ENCODE measurements around the gene AXL.
"Not testable (repeated sequence)": the region's sequence is repeated elsewhere in the genome, so short reads cannot be mapped to it uniquely, and the experiment has no call there.

AXL gene

GRCh38 chr19:41276231-41276630 is 57.2 kb downstream of the AXL start:
- no peak for DNase-seq (ENCODE audit: low spot score)

DNA sequence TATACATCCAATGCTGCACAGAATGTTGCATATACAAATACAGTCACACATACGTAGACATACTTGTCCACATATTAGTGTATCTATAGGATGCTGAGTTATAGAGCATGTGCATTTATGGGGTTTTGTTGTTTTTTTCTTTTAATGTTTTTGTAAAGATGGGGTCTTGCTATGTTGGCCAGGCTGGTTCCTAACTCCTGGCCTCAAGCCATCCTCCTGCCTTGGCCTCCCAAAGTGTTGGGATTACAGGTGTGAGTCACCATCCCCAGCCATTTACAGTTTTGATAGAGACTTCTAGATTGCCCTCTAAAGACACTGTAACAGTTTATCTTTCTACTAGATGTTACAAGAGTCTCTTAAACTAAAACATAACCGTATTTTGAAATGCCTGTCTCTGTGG is 59.5 kb downstream of the AXL start:
- no peak for DNase-seq (ENCODE audit: low spot score)

GRCh38 chr19:41288673-41289530 is 69.9 kb downstream of the AXL start:
- no peak for DNase-seq (ENCODE audit: low spot score)

- DNase-seq (ENCODE audit: low spot score) = not testable (repeated sequence)
Measured at GRCh38 chr19:41289814-41290213, 70.8 kb downstream of the AXL start.

GRCh38 chr19:41294393-41294792 is 75.4 kb downstream of the AXL start:
- DNase-seq (ENCODE audit: low spot score) = no peak

DNA sequence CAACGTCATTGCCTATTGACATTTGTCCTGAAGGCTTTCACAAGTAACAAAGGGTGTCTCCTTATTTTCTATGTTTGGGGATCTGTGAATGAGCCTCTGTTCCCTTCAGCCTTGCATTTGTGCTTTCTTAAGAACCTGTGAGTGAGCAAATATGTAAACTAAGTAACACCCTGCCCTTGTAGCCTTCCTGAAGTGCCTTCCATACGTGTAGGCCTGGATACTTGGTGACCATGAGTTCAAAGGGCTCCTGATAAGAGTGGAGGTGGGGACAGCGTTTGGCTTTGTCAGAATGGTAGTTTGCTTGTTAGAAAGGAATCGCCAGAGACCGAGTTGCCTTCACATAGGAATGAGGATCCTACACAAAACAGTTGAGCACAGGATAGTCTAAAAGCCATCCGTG is 76.5 kb downstream of the AXL start:
- no peak for DNase-seq (ENCODE audit: low spot score)

DNA sequence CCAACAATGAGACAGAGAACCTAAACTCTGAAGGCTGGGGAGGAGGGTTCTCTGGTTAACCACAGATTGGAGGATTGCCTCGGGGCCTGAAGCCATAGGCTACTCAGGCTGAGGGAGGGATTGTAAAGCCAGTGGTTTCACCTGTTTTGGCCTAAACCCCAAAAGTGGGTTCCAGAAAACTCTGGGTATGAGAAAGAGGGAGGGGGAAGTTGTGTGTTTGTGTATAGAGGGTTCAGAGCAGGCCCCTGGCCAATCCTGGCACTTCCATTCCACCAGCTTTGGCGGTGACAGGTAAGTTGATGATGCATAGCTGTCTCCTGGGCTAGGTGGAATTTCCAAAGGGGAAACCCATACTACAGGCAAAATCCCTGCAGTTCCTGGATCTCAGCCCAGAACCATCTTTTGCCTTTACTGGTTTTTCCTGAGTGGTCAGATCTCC is 77.4 kb downstream of the AXL start:
- DNase-seq (ENCODE audit: low spot score) = no peak

- DNase-seq (ENCODE audit: low spot score) = no peak
Measured at GRCh38 chr19:41297628-41298347, 78.8 kb downstream of the AXL start.

DNA sequence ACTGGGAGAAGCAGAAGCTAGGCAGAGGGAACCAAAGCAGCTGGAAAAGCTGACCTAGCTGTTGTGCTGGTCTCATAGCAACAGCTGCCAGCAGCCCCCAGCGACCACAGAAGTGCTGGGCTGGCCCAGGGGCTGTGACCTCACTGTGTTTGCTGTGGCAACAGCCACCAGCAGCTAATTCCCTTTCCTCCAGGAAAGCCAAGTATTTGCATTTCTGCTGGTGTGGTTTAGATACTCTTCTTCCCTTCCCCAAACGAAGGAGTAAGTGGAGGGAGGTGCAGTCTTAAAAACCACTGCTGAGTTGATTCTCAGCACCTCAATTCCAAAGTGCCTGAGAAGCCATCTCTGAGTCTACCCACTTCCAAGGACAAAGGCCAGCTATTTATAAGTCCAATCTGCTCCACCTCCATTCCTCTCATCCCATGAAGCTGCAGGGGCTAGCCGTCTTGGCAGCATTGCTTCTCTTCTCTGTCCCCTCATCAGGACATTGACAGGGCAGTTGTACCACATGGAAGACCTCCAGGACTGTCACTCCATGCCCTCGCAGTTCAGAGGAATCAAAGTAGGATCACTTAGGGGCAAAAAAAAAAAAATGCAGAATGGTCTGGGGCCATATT is 79.4 kb downstream of the AXL start:
- DNase-seq (ENCODE audit: low spot score) = no peak

DNA sequence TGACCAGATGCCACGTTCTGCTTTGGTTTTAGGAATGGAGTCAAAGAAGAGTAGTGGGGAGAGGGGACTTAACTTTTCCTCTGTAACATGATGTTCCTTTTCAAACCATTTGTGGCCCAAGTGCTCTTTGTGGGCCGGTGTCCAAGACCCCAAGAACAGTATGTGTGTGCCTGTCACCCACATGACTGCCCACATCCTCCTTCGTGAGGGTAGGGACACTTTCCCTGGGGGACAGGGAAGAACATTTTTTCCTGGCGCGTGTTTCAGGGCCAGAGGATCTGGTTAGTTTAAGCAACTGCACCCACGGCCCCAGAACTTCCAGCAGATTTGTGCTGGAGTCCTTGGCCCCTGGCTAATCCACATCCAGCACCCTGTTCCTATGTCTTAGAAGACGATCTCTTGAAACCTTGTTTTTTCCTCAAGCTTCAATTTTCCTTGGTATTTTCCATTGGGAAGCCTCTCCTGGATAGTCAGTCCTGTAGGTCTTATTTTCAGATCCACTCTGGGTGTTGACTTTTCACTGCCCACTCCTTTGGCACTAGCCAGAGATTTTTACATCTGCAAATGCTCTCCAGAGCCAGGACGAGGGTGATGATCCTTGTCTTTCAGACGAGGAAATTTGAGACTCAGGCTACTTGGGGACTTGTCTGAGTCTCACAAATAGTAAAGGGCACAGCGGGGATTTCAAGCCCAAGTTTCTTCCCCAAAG is 80.2 kb downstream of the AXL start:
- no peak for DNase-seq (ENCODE audit: low spot score)

GRCh38 chr19:41299755-41300089 is 80.7 kb downstream of the AXL start:
- no peak for DNase-seq (ENCODE audit: low spot score)

DNA sequence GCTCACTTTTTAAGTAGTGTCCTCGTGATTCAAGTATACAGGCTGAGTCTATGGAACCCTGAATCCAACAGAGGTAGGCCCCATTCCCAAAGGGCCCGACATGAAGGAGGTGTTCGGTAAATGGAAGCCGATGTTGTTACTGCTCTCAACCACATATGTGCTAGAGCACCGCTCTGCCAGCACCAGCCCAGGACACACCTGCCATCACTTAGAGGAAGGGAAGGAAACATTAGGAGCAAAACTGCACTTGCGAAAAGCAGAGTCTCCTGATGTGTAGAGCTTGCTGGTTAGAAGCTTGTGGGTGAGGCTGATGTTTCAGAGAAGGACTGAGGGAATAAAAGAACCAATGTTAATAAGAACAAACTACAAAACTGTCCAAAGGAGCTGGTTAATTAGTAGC is 81.5 kb downstream of the AXL start:
- DNase-seq (ENCODE audit: low spot score) = no peak

DNA sequence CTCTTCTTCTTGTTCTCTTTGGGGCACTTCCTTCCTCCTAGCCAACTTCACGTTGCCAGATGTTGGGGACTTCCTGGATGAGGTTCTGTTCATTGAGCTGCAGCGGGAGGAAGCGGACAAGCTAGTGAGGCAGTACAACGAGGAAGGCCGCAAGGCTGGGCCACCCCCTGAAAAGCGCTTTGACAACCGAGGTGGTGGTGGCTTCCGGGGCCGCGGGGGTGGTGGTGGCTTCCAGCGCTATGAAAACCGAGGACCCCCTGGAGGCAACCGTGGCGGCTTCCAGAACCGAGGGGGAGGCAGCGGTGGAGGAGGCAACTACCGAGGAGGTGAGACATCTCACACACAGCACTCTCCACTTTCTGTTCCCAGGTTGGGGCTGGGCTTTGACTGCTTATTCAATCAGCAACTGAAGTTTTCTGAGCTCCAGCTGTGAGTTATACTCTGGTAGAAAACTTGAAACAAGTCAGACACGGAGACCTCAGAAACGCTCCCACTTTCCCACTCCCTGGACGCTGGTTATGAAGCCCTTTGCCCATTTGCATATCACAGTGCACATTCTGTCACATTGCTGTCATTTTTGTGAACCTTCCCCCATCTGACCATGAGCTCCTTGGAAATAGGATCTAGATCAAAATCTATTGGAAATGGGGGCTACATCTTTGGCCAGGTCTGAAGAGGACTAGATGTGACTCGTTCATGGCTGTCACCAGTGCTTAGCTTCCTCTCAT is 83.8 kb downstream of the AXL start:
- DNase-seq (ENCODE audit: low spot score) = peak; percentile 76

DNA sequence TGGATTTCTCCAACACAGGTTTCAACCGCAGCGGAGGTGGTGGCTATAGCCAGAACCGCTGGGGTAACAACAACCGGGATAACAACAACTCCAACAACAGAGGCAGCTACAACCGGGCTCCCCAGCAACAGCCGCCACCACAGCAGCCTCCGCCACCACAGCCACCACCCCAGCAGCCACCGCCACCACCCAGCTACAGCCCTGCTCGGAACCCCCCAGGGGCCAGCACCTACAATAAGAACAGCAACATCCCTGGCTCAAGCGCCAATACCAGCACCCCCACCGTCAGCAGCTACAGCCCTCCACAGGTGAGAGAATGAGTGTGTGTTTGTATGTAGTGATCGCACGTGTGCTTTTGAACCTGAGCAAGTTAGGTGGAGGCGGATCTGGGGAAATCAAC is 84.9 kb downstream of the AXL start:
- DNase-seq (ENCODE audit: low spot score) = no peak

- DNase-seq (ENCODE audit: low spot score) = no peak
Measured at GRCh38 chr19:41304706-41305483, 85.9 kb downstream of the AXL start.

DNA sequence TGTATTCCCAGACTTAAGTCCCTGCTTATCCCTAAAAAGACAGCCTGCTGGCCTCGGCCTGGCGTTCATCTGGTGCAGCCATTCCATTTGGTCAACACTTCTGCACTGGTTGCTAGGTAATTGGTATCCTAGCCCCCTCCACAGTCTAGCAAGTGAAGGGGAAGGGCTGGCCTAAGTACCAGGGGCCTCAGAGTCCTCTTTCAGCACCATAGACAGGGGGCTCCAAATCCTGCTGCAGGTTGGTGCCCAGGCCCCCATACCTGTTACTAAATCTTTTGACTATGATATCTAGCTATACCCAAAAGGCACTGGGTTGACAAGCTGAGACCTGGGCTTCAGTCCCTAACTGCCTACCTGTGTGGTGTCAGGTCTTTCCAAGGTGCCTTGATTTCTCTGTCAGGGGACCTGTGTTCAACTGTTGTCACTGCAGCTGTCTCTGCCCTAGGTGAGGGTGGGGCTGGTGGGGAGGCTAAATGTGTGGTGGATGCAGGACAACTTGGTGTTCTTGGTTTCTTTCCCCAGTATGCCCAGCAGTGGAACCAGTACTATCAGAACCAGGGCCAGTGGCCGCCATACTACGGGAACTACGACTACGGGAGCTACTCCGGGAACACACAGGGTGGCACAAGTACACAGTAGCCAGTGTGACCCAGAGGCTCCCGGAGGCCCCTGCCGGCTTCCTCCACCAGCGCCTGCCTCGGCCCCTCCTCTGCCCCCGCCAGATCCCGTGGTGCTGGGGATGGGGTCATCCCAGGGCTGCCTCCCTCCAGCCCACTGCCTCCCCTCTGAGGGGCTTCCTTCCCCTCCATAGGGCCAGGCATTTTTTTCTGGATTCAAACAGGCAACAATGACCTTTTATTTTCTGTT is 87.1 kb downstream of the AXL start:
- no peak for DNase-seq (ENCODE audit: low spot score)

DNA sequence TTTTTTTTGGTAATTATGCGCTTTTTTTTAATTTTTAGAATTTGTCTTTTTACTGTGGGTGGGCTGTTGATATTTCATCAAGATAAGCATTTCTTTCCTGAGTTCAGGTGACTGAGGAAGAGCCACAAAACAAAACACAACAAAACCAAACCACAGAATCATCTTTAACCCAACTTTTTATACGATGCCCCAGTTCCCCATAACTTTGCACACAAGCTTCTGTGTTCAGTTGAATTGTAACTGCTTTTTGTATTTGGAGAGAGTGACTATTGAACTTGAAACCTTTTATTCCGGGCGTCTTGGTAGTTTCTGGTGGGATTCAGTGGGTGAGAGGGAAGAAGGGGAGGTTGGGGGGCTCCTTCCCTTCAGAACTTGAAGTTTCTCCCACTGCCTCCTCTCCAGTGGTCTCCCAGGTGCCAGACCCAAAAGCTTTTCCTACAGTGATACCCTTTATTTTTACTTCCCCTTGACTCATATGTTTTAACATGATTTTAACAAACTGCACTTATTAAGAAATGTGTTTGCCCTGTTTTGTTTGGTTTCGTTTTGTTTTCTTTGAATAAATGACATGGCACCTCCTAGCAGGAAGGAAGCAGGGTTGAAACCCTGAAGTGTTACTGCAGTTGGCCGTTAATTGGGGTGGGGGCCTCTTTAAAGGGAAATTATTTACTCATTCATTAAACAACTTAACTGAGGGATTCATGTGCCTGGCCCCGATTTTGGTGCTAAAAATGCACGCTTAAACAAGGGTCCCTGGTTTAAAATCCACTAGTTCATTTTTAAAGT is 88.3 kb downstream of the AXL start:
- DNase-seq (ENCODE audit: low spot score) = peak; percentile 71

GRCh38 chr19:41307954-41308449 is 89.0 kb downstream of the AXL start:
- no peak for DNase-seq (ENCODE audit: low spot score)
